K562 (cell line): ENCODE data around the gene EHBP1L1. TPM values are rescaled to one million over a fixed set of nuclear protein-coding genes. Genes with fewer than 3 reads are reported as not detected.

Experiments
- CHD1 ChIP-seq: fragments of 200-600 bp; sonication (generic); IDR thresholded peaks from one replicate; pipeline ENCODE4 v1.6.1; 2012; ENCODE audit warnings: mild to moderate bottlenecking, moderate library complexity, low read length, inconsistent platforms
- OTX1 ChIP-seq: fragments of 450-650 bp; formaldehyde crosslinking; IDR thresholded peaks from 2 replicates; pipeline ENCODE4 v1.4.0; 2022; ENCODE audit warnings: mild to moderate bottlenecking
- POLR2G ChIP-seq: fragments of 200-400 bp; formaldehyde crosslinking; IDR thresholded peaks from 2 replicates; pipeline ENCODE4 v1.6.1; 2017; ENCODE audit warnings: low read depth, mild to moderate bottlenecking, antibody characterized with exemption, low read length, moderate library complexity
- POLR2H ChIP-seq: IDR thresholded peaks from 2 replicates; pipeline ENCODE4 v1.6.1; 2016; ENCODE audit warnings: missing genetic modification characterization, low read depth, mild to moderate bottlenecking, control low read depth, missing compliant biosample characterization, moderate library complexity
- PPARD ChIP-seq: fragments of 250-450 bp; sonication (Bioruptor Pico); IDR thresholded peaks from 2 replicates; pipeline ENCODE4 v1.8.0; 2022; ENCODE audit warnings: inconsistent platforms, mild to moderate bottlenecking, moderate library complexity
- TAL1 ChIP-seq: fragments of 450-650 bp; IDR thresholded peaks from 2 replicates; pipeline ENCODE4 v1.6.1; 2016; ENCODE audit warnings: mild to moderate bottlenecking
- TCF3 ChIP-seq: sonication (generic); formaldehyde crosslinking; IDR thresholded peaks from 2 replicates; pipeline ENCODE4 v1.4.0; 2020; ENCODE audit warnings: mild to moderate bottlenecking, missing genetic modification reagents
- ZC3H8 ChIP-seq: fragments of 450-650 bp; IDR thresholded peaks from 2 replicates; pipeline ENCODE4 v1.6.1; 2017
- ZFP30 ChIP-seq: fragments of 250-450 bp; sonication (Bioruptor Pico); IDR thresholded peaks from 2 replicates; pipeline ENCODE4 v1.8.0; 2022; ENCODE audit warnings: moderate library complexity, mild to moderate bottlenecking, inconsistent platforms, borderline replicate concordance
- ZNF408 ChIP-seq: fragments of 250-450 bp; sonication (Bioruptor Pico); IDR thresholded peaks from 2 replicates; pipeline ENCODE4 v1.4.0; 2020; ENCODE audit warnings: low read depth, mild to moderate bottlenecking, moderate library complexity
- ZNF695 ChIP-seq: fragments of 450-650 bp; formaldehyde crosslinking; IDR thresholded peaks from 2 replicates; pipeline ENCODE4 v1.4.0; 2020; ENCODE audit warnings: mild to moderate bottlenecking, moderate library complexity
- ZNF76 ChIP-seq: fragments of 250-450 bp; sonication (Bioruptor Pico); IDR thresholded peaks from 2 replicates; pipeline ENCODE4 v1.4.0; 2020; ENCODE audit warnings: mild to moderate bottlenecking, moderate library complexity, borderline replicate concordance
- polyA plus RNA-seq, 8 experiments: library from polyadenylated mRNA; depleted of rRNA in 4 of 8; stranded (reverse) in 5 of 8; unstranded in 3 of 8; fragments of >200 nt; fragmentation: Nextera tagmentation in 2 of 8; fragmentation: Illumina TruSeq in 1 of 8; extraction: Ambion mirVana in 2 of 8; extraction: Trizol in 1 of 8; gene quantifications; 2 replicates each; pipeline versions ENCODE4 v1.2.1 to v1.2.3, GENCODE V29; 2011 to 2014; ENCODE audit warnings: inconsistent platforms in 1 of 8, missing spikeins in 1 of 8
- total RNA-seq, 7 experiments: library from RNA; depleted of rRNA in 6 of 7; stranded (reverse); fragments of >200 nt in 6 of 7; fragmentation: Illumina TruSeq in 2 of 7; extraction: Trizol in 2 of 7; gene quantifications; 2 replicates each; pipeline versions ENCODE4 v1.2.1 to v1.2.3, GENCODE V29; 2011 to 2021; ENCODE audit warnings: low replicate concordance in 1 of 7
- TF ChIP-seq, protein P1 (sequence below): fragments of 200-400 bp; formaldehyde crosslinking; IDR thresholded peaks from 2 replicates; pipeline ENCODE4 v1.6.1; 2017; ENCODE audit warnings: mild to moderate bottlenecking, low read depth, low read length, moderate library complexity
- TF ChIP-seq, protein P2 (sequence below): fragments of 450-650 bp; conservative IDR thresholded peaks from 2 replicates; pipeline ENCODE4 v1.6.1; 2016; ENCODE audit warnings: missing genetic modification characterization, low read depth, mild to moderate bottlenecking, missing compliant biosample characterization, moderate library complexity
- TF ChIP-seq, protein P3 (sequence below): IDR thresholded peaks from 2 replicates; pipeline ENCODE4 v1.6.1; 2014; ENCODE audit warnings: antibody characterized with exemption
- TF ChIP-seq, protein P4 (sequence below): fragments of 450-650 bp; IDR thresholded peaks from 2 replicates; pipeline ENCODE4 v1.6.1; 2016
- TF ChIP-seq, protein P5 (sequence below): fragments of 250-450 bp; sonication (Bioruptor Pico); IDR thresholded peaks from 2 replicates; pipeline ENCODE4 v1.4.0; 2020; ENCODE audit warnings: borderline replicate concordance
- TF ChIP-seq, protein P6 (sequence below): fragments of 450-650 bp; IDR thresholded peaks from 2 replicates; pipeline ENCODE4 v1.6.1; 2017; ENCODE audit warnings: antibody characterized with exemption

The EHBP1L1 gene
- total and polyA plus RNA-seq, 9 of the 15 experiments (the other 6 are each of a cell fraction or from before 2014, with no cell fraction given): 0.03 to 87.1 (median 26.3) TPM

DNA sequence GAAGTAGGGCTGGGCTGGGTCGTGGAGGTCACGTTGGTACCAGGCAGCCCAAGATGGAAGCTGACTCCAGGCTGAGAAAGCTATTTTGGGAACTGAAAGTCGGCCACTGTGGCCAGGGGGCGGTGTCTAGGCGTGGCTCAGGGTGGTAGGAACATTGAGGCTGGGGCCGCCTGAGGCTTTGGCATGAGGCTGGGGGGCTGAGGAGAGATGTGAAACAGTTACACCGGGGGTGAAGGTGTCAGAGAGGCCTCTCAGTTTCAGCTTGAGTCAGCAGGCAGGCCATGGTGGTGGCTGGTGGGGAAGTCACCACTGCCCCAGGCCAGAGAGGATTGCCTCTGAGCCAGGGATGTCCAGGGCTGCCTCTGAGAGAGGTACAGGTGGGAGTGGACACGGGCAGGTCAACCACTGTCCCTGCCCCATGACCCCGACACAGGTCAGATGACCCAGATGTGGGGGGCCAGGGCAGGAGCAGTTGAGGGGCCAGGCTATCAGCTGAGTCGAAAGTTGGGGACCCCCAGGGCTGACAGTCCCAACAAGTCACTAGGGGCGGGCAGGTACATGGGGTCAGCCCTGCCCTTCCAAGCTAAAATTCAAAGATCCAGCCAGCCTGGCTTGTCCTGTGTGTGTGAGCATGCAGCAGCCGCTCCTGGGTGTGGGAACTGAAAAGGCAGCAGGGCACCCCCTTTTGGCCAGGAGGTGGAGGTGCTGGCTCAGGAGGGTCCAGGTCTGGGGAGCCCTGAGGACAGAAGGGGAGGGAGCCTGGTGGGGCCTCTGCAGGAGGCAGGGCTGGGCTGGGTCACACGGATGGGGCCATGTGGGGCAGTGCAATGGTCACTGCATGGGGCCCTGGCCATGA is 12.6 kb downstream of the EHBP1L1 start (continued):
- TF ChIP-seq, protein P1, sequence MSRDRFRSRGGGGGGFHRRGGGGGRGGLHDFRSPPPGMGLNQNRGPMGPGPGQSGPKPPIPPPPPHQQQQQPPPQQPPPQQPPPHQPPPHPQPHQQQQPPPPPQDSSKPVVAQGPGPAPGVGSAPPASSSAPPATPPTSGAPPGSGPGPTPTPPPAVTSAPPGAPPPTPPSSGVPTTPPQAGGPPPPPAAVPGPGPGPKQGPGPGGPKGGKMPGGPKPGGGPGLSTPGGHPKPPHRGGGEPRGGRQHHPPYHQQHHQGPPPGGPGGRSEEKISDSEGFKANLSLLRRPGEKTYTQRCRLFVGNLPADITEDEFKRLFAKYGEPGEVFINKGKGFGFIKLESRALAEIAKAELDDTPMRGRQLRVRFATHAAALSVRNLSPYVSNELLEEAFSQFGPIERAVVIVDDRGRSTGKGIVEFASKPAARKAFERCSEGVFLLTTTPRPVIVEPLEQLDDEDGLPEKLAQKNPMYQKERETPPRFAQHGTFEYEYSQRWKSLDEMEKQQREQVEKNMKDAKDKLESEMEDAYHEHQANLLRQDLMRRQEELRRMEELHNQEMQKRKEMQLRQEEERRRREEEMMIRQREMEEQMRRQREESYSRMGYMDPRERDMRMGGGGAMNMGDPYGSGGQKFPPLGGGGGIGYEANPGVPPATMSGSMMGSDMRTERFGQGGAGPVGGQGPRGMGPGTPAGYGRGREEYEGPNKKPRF: no peak
- TF ChIP-seq POLR2G: peak; percentile 36; the same call in 1 of the 2 replicates
- no peak for TF ChIP-seq ZC3H8
- TF ChIP-seq ZNF408 (CRISPR knock-in tag): no peak
- no peak for TF ChIP-seq ZNF695 (CRISPR knock-in tag)
- no peak for TF ChIP-seq TCF3 (CRISPR knock-in tag)
- TF ChIP-seq ZFP30: no peak
- no peak for TF ChIP-seq TAL1
- TF ChIP-seq, protein P2, sequence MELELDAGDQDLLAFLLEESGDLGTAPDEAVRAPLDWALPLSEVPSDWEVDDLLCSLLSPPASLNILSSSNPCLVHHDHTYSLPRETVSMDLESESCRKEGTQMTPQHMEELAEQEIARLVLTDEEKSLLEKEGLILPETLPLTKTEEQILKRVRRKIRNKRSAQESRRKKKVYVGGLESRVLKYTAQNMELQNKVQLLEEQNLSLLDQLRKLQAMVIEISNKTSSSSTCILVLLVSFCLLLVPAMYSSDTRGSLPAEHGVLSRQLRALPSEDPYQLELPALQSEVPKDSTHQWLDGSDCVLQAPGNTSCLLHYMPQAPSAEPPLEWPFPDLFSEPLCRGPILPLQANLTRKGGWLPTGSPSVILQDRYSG (tag): no peak
- TF ChIP-seq, protein P3, sequence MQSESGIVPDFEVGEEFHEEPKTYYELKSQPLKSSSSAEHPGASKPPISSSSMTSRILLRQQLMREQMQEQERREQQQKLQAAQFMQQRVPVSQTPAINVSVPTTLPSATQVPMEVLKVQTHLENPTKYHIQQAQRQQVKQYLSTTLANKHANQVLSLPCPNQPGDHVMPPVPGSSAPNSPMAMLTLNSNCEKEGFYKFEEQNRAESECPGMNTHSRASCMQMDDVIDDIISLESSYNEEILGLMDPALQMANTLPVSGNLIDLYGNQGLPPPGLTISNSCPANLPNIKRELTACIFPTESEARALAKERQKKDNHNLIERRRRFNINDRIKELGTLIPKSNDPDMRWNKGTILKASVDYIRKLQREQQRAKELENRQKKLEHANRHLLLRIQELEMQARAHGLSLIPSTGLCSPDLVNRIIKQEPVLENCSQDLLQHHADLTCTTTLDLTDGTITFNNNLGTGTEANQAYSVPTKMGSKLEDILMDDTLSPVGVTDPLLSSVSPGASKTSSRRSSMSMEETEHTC: no peak
- TF ChIP-seq POLR2H (tag): no peak
- no peak for TF ChIP-seq OTX1 (CRISPR knock-in tag)
- no peak for TF ChIP-seq CHD1
- TF ChIP-seq, protein P4, sequence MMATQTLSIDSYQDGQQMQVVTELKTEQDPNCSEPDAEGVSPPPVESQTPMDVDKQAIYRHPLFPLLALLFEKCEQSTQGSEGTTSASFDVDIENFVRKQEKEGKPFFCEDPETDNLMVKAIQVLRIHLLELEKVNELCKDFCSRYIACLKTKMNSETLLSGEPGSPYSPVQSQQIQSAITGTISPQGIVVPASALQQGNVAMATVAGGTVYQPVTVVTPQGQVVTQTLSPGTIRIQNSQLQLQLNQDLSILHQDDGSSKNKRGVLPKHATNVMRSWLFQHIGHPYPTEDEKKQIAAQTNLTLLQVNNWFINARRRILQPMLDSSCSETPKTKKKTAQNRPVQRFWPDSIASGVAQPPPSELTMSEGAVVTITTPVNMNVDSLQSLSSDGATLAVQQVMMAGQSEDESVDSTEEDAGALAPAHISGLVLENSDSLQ: no peak
- TF ChIP-seq, protein P5, sequence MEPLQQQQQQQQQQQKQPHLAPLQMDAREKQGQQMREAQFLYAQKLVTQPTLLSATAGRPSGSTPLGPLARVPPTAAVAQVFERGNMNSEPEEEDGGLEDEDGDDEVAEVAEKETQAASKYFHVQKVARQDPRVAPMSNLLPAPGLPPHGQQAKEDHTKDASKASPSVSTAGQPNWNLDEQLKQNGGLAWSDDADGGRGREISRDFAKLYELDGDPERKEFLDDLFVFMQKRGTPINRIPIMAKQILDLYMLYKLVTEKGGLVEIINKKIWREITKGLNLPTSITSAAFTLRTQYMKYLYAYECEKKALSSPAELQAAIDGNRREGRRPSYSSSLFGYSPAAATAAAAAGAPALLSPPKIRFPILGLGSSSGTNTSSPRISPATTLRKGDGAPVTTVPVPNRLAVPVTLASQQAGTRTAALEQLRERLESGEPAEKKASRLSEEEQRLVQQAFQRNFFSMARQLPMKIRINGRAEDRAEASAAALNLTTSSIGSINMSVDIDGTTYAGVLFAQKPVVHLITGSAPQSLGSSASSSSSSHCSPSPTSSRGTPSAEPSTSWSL (CRISPR knock-in tag): no peak
- TF ChIP-seq PPARD (CRISPR knock-in tag): no peak
- TF ChIP-seq, protein P6, sequence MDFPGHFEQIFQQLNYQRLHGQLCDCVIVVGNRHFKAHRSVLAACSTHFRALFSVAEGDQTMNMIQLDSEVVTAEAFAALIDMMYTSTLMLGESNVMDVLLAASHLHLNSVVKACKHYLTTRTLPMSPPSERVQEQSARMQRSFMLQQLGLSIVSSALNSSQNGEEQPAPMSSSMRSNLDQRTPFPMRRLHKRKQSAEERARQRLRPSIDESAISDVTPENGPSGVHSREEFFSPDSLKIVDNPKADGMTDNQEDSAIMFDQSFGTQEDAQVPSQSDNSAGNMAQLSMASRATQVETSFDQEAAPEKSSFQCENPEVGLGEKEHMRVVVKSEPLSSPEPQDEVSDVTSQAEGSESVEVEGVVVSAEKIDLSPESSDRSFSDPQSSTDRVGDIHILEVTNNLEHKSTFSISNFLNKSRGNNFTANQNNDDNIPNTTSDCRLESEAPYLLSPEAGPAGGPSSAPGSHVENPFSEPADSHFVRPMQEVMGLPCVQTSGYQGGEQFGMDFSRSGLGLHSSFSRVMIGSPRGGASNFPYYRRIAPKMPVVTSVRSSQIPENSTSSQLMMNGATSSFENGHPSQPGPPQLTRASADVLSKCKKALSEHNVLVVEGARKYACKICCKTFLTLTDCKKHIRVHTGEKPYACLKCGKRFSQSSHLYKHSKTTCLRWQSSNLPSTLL: no peak
- TF ChIP-seq ZNF76 (CRISPR knock-in tag): no peak
